DMS153 treated with DMSO at 0.1 percent for 48 hours (cell line): ENCODE results near the gene HTN3.
"Not testable (repeated sequence)": the region's sequence is repeated elsewhere in the genome, so short reads cannot be mapped to it uniquely, and the experiment has no call there.

Experiments
- DNase-seq: peaks from one replicate; lab custom pipeline; 2025; ENCODE audit not compliant: unreplicated experiment; lab: John Stamatoyannopoulos, UW

Gene HTN3

DNA sequence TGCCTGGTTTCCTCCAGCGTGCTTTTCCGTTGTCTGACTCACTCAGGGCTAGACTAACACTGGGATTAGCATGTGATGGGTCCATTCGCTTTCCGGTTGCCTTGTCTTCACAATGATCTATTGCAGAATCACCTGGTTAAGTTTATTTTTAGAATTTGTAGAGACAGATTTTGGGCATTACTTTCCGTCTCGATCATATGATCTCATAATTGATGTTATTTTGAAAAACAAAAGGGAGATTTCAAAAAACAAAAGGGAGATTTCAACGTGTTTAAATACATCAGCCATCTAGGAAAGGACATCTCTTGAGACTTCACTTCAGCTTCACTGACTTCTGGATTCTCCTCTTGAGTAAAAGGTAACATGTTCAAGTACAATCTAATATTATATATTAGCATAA lies at the start of gene HTN3:
HTN3 (plus strand) TSS at position 301 of the 400 bp plus-strand sequence. CDS start 2,282 bp downstream, outside the sequence.
- not testable (repeated sequence) for DNase-seq

GRCh38 chr4:69984030-69984443 lies 44.2 kb upstream of the HTN3 start:
- DNase-seq, result peak; percentile 49

- no peak for DNase-seq
These were observed 41.6 kb upstream of the HTN3 start for GRCh38 chr4:69986663-69987062.

- no peak for DNase-seq
These were observed 37.2 kb upstream of the HTN3 start for GRCh38 chr4:69991016-69991415.

DNA sequence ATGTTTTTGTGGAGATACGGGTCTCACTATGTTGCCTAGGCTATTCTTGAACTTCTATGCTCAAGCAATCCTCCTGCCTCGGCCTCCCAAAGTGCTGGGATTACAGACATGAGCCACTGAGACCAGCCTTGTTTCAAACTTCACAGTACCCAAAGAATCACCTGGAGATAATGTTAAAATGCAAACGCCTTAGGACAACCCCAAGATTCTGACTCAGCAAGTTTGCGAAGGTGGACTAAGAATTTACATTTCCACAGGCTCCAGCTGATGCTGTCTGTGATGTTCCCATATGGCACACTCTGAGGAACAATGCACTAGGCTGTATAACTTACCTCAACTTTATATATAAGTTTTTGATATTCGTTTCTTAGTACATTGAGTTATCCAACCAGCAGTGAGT lies 33.5 kb upstream of the HTN3 start:
- no peak for DNase-seq

- DNase-seq, result no peak
These were observed 32.7 kb upstream of the HTN3 start, which contains the start of gene STATH for GRCh38 chr4:69995526-69996016. STATH (plus strand) TSS chr4:69995966; CDS start chr4:69998438, 2,472 bp downstream.

DNA sequence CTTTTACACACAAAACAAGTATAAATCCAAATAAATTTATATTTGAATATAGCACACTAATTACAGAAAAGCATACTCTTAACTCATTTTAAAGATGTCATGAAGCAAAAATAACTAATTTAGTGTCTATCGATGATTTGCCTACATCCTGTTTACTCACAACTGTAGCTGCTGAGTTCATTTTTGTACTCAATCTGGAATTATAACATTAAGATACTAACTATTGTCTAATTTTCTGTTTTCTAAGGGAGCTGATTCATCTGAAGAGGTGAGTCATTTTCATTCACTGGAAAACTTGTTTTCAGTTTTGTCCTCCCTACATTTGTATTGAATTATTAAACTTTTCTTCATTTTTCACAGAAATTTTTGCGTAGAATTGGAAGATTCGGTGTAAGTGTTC lies 28.8 kb upstream of the HTN3 start:
- DNase-seq, result no peak

DNA sequence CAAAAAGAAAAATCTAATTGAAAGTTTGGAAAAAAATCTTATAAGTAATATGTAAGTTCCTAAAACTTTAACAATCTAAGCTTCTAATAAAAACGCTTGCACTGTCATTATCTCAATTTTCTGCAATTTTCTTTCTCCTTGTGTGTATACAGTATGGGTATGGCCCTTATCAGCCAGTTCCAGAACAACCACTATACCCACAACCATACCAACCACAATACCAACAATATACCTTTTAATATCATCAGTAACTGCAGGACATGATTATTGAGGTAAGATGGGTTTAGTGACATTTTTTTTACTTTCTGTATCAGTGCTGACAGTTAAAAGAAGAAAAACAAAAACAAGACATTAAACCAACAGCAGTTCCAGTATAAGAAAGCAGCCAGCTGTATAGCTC lies 27.5 kb upstream of the HTN3 start:
- DNase-seq, result no peak

DNA sequence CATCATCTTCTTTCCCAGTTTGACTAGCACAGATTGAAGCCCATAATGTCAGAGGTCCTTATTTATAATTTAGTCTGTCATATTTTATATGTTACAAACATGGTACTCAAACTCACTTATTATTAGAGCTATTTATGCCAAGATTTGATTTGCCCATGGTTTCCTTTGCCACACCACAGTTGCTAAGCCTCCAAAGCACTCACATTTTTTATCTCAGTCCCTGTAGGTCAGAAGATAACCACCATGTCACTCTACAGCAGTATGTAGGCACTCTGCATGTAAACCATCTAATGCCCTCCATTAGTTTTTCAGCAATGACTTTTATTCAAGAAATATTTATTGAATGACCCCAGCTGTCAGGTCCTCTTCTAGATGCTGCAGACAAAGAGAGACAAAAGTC lies 25.8 kb upstream of the HTN3 start:
- DNase-seq, result no peak

GRCh38 chr4:70008771-70009170 lies 19.5 kb upstream of the HTN3 start:
- DNase-seq, result no peak

- DNase-seq, result not testable (repeated sequence)
These were observed 9.3 kb upstream of the HTN3 start for GRCh38 chr4:70019006-70019405.

DNA sequence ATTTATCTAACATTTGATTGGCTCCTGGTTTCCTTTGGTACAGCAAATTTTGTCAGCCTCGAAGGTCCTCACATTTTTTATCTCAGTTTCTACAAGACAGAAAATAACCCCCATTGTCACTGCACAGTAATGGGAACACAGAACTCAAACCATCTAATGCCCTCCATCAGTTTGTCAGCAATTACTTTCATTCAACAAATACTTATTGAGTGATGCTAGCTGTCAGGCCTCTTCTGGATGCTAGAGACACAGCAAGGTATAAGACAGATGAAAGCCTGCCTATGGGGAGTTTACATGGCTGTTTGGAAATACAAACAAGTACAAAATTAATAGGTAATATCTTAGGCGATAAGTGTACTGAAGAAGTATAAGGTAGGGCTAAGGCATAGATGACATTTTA lies 5.0 kb upstream of the HTN3 start:
- DNase-seq, result no peak

DNA sequence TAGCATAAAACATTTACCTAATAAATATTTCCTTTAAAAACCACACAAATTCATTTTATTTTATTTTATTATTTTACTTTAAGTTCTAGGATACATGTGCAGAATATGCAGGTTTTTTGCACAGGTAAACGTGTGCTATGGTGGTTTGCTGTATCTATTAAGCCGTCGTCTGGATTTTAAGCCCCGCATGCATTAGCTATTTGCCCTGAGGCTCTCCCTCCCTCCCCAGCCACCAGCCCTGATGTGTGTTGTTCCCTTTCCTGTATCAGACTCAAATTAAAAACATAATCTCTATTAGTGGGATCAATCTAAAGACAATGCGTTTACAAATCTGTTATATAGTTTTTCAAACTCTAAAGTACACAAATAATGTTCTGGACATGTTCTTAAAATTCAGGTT lies 1.2 kb upstream of the HTN3 start:
- no peak for DNase-seq

DNA sequence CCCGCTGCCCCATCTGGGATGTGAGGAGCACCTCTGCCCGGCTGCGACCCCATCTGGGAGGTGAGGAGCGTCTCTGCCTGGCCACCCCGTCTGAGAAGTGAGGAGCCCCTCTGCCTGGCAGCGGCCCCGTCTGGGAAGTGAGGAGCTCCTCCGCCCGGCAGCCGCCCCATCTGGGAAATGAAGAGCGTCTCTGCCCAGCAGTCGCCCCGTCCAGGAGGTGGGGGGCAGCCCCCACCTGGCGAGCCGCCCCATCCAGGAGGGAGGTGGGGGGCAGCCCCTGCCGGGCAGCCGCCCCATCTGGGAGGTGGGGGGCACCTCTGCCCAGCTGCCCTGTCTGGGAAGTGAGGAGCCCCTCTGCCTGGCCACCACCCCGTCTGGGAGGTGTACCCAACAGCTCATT lies 9.3 kb downstream of the HTN3 start:
- not testable (repeated sequence) for DNase-seq

- not testable (repeated sequence) for DNase-seq
These were observed 11.7 kb downstream of the HTN3 start for GRCh38 chr4:70039928-70040327.

DNA sequence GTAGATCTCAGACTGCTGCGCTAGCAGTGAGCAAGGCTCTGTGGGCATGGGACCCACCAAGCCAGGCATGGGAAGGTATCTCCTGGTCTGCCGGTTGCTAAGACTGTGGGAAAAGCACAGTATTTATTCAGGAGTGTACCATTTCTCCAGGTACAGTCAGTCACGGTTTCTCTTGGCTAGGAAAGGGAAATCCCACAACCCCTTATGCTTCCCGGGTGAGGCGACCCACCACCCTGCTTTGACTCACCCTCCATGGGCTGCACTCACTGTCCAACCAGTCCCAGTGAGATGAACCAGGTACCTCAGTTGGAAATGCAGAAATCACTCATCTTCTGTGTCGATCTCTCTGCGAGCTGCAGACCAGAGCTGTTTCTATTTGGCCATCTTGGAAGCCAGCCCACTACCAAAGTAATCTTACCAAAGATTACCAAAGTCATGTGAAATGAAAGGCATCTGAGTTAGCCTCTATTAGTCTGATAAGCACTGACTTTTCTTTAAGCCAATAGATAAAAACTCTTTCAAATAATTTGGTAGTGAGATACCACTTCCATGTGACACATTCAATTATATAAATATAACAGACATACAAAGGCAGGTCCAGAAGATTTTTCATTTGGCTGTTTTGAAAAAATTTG lies 13.5 kb downstream of the HTN3 start:
- DNase-seq, result no peak

GRCh38 chr4:70050138-70050537 lies 21.9 kb downstream of the HTN3 start, which contains the start of gene HTN1:
HTN1 (plus strand) TSS chr4:70050438; CDS start chr4:70053077, 2,639 bp downstream.
- DNase-seq, result not testable (repeated sequence)

GRCh38 chr4:70056534-70056933 lies 28.3 kb downstream of the HTN3 start:
- not testable (repeated sequence) for DNase-seq

GRCh38 chr4:70057651-70058050 lies 29.4 kb downstream of the HTN3 start:
- no peak for DNase-seq

DNA sequence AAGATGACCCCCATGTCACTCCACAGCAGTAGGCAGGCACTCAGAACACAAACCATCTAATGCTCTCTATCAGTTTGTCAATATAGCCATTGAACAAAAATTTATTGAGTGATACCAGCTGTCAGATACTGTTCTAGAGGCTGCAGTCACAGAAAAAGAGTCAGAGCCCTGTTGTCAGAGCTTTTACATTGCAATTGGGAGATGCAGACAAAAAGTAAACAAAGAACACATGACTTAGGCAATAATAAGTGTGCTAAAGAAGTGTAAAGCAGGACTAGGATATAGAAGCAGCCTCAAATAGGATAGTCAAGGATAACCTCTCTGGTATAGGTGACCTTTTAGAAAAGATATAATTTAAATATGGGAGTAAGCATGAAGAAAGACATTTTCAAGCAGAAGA lies 30.9 kb downstream of the HTN3 start:
- DNase-seq, result no peak

GRCh38 chr4:70062000-70062399 lies 33.7 kb downstream of the HTN3 start:
- no peak for DNase-seq

- no peak for DNase-seq
These were observed 51.9 kb downstream of the HTN3 start for GRCh38 chr4:70080205-70080604.
